ENCODE data around the gene TGFBR3L. TPM values are rescaled to one million over a fixed set of nuclear protein-coding genes. Genes with fewer than 3 reads are reported as not detected.

The TGFBR3L gene
- total and polyA plus RNA-seq, 2 of the 13 experiments (the other 11 are each of a cell fraction or from before 2014, with no cell fraction given): 0.20 to 1.0 TPM

DNA sequence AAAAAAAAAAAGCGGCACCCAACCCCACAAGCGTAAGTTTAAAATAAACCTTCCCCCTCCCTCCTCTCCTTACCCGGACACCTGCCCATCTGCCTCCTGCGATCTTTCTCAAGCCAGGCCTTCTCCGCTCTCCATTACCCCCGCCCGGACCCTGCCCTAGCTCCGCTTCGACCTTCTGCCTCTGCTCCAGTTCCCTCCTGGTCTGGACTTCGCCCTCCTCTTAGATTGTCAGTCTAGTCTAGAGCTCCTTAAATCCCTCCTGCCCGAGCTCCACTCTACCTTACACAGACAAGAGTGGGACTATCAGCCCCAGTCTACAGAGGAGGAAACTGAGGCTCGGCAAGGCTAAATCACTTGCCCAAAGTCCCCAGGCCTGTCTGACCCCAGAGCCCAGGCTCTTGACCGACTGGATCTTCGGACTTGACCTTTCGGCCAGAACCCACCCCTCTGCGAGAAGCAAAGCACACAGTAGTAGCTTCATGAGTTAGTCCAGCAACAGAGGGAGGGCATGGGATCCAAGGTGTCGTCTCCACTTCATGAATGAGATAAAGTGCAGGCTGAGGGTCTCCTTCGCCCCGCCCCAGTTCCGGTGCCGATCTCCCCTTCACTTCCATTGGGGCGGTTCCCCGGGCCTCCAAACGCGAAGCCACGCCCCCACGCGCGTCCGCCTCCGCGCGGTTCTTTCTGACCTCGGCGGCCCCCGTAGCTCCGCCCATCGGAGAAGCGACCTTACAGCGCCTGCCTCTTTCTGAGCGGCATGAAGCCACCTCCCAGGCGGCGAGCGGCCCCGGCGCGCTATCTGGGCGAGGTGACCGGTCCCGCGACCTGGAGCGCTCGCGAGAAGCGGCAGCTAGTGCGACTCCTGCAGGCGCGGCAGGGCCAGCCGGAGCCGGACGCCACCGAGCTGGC, 5.2 kb downstream of the TGFBR3L start, which contains the start of gene SNAPC2 (continued):
- TF ChIP-seq, protein P1, sequence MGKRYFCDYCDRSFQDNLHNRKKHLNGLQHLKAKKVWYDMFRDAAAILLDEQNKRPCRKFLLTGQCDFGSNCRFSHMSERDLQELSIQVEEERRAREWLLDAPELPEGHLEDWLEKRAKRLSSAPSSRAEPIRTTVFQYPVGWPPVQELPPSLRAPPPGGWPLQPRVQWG (CRISPR knock-in tag; IDR thresholded peaks at IDR 0.05; ENCODE audit: borderline replicate concordance, low read depth): no peak
- TF ChIP-seq ATAD3A (CRISPR knock-in tag; IDR thresholded peaks at IDR 0.05) (no peak), ZNF776 (CRISPR knock-in tag; IDR thresholded peaks at IDR 0.05) (0 out of 2 replicates have a peak, but pooled peaks have one; percentile 74), NKX3-1 (CRISPR knock-in tag; IDR thresholded peaks at IDR 0.05) (no peak), ZNF746 (CRISPR knock-in tag; IDR thresholded peaks at IDR 0.05) (peak; percentile 39; the same call in 1 of the 2 replicates), ZFY (CRISPR knock-in tag; IDR thresholded peaks at IDR 0.05) (peak; percentile 87), CHD4 (IDR thresholded peaks at IDR 0.05; ENCODE audit: borderline replicate concordance, low read length) (peak; percentile 85; the same call in 1 of the 2 replicates), RBFOX2 (IDR thresholded peaks at IDR 0.05; ENCODE audit: low read depth, low read length) (peak; percentile 92), ARID2 (CRISPR knock-in tag; IDR thresholded peaks at IDR 0.05; ENCODE audit: borderline replicate concordance) (no peak), ZNF292 (CRISPR knock-in tag; IDR thresholded peaks at IDR 0.05; ENCODE audit: borderline replicate concordance, low read depth) (no peak), CHD2 (IDR thresholded peaks at IDR 0.05; ENCODE audit: low read depth, low read length) (peak; percentile 90), ZNF781 (CRISPR knock-in tag; IDR thresholded peaks at IDR 0.05; ENCODE audit: borderline replicate concordance, not compliant biosample characterization) (peak; percentile 77), NR2F6 (IDR thresholded peaks at IDR 0.05) (peak; percentile 47; the same call in 1 of the 2 replicates), NR2F6 (CRISPR knock-in tag; IDR thresholded peaks at IDR 0.05) (peak; percentile 54), ZNF672 (CRISPR knock-in tag; IDR thresholded peaks at IDR 0.05) (no peak)
- TF ChIP-seq, protein P2, sequence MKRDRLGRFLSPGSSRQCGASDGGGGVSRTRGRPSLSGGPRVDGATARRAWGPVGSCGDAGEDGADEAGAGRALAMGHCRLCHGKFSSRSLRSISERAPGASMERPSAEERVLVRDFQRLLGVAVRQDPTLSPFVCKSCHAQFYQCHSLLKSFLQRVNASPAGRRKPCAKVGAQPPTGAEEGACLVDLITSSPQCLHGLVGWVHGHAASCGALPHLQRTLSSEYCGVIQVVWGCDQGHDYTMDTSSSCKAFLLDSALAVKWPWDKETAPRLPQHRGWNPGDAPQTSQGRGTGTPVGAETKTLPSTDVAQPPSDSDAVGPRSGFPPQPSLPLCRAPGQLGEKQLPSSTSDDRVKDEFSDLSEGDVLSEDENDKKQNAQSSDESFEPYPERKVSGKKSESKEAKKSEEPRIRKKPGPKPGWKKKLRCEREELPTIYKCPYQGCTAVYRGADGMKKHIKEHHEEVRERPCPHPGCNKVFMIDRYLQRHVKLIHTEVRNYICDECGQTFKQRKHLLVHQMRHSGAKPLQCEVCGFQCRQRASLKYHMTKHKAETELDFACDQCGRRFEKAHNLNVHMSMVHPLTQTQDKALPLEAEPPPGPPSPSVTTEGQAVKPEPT (CRISPR knock-in tag; IDR thresholded peaks at IDR 0.05; ENCODE audit: low read depth): peak; percentile 46; the same call in 1 of the 2 replicates
- TF ChIP-seq, protein P3, sequence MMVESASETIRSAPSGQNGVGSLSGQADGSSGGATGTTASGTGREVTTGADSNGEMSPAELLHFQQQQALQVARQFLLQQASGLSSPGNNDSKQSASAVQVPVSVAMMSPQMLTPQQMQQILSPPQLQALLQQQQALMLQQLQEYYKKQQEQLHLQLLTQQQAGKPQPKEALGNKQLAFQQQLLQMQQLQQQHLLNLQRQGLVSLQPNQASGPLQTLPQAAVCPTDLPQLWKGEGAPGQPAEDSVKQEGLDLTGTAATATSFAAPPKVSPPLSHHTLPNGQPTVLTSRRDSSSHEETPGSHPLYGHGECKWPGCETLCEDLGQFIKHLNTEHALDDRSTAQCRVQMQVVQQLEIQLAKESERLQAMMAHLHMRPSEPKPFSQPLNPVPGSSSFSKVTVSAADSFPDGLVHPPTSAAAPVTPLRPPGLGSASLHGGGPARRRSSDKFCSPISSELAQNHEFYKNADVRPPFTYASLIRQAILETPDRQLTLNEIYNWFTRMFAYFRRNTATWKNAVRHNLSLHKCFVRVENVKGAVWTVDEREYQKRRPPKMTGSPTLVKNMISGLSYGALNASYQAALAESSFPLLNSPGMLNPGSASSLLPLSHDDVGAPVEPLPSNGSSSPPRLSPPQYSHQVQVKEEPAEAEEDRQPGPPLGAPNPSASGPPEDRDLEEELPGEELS (CRISPR knock-in tag; IDR thresholded peaks at IDR 0.05): peak; percentile 45; the same call in 1 of the 2 replicates
- TF ChIP-seq, protein P4, sequence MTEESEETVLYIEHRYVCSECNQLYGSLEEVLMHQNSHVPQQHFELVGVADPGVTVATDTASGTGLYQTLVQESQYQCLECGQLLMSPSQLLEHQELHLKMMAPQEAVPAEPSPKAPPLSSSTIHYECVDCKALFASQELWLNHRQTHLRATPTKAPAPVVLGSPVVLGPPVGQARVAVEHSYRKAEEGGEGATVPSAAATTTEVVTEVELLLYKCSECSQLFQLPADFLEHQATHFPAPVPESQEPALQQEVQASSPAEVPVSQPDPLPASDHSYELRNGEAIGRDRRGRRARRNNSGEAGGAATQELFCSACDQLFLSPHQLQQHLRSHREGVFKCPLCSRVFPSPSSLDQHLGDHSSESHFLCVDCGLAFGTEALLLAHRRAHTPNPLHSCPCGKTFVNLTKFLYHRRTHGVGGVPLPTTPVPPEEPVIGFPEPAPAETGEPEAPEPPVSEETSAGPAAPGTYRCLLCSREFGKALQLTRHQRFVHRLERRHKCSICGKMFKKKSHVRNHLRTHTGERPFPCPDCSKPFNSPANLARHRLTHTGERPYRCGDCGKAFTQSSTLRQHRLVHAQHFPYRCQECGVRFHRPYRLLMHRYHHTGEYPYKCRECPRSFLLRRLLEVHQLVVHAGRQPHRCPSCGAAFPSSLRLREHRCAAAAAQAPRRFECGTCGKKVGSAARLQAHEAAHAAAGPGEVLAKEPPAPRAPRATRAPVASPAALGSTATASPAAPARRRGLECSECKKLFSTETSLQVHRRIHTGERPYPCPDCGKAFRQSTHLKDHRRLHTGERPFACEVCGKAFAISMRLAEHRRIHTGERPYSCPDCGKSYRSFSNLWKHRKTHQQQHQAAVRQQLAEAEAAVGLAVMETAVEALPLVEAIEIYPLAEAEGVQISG (CRISPR knock-in tag; IDR thresholded peaks at IDR 0.05): peak; percentile 57
- TF ChIP-seq, protein P5, sequence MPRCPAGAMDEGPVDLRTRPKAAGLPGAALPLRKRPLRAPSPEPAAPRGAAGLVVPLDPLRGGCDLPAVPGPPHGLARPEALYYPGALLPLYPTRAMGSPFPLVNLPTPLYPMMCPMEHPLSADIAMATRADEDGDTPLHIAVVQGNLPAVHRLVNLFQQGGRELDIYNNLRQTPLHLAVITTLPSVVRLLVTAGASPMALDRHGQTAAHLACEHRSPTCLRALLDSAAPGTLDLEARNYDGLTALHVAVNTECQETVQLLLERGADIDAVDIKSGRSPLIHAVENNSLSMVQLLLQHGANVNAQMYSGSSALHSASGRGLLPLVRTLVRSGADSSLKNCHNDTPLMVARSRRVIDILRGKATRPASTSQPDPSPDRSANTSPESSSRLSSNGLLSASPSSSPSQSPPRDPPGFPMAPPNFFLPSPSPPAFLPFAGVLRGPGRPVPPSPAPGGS (CRISPR knock-in tag; IDR thresholded peaks at IDR 0.05): peak; percentile 58; the same call in 1 of the 2 replicates
- TF ChIP-seq, protein P6, sequence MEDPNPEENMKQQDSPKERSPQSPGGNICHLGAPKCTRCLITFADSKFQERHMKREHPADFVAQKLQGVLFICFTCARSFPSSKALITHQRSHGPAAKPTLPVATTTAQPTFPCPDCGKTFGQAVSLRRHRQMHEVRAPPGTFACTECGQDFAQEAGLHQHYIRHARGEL (CRISPR knock-in tag; IDR thresholded peaks at IDR 0.05): no peak

All from HepG2 (cell line).